ENCODE results near the gene TNFSF10.

TNFSF10 gene

GRCh38 chr3:172516318-172517214, 6.7 kb downstream of the TNFSF10 start:
- H2AFZ ChIP-seq (ENCODE audit: low read depth, low read length), result no peak overlapping the region; the same call in 1 of the 2 replicates
- no peaks in the 10 kb centered on the region for H3K9me3 ChIP-seq (ENCODE audit: insufficient read depth, low read length)
- no peak for TF ChIP-seq EZH2phosphoT487 (IDR thresholded peaks at IDR 0.05; ENCODE audit: low read depth)
- no peak for TF ChIP-seq CTCF (IDR thresholded peaks at IDR 0.05; ENCODE audit: low read depth, low read length)
- no peak overlapping the region for H3K27ac ChIP-seq (ENCODE audit: low read length)
- peaks cover 26% of the 10 kb centered on the region for H3K4me1 ChIP-seq (ENCODE audit: low read length)
- H4K20me1 ChIP-seq (ENCODE audit: insufficient read depth, low read length), result no peaks in the 10 kb centered on the region
- no peaks in the 10 kb centered on the region for H3K79me2 ChIP-seq (ENCODE audit: low read length)
- no peak overlapping the region for H3K9ac ChIP-seq (ENCODE audit: low read length)
- no peak overlapping the region for H3K4me3 ChIP-seq (ENCODE audit: low read length)
- H3K4me2 ChIP-seq (ENCODE audit: low read length), result no peak overlapping the region
- H3K27me3 ChIP-seq (ENCODE audit: low read depth, low read length), result no peaks in the 10 kb centered on the region
- H3K36me3 ChIP-seq (replicated peaks; ENCODE audit: low read depth, low read length), result no peaks in the 10 kb centered on the region

GRCh38 chr3:172515130-172515918, 7.9 kb downstream of the TNFSF10 start:
- no peak for TF ChIP-seq CTCF (IDR thresholded peaks at IDR 0.05; ENCODE audit: low read depth, low read length)
- no peak for TF ChIP-seq EZH2phosphoT487 (IDR thresholded peaks at IDR 0.05; ENCODE audit: low read depth)
- Histone ChIP-seq H2AFZ (ENCODE audit: low read depth, low read length) (no peak overlapping the region), H3K27ac (ENCODE audit: low read length) (no peak overlapping the region), H3K27me3 (ENCODE audit: low read depth, low read length) (no peaks in the 10 kb centered on the region), H3K4me1 (ENCODE audit: low read length) (peaks cover 26% of the 10 kb centered on the region), H4K20me1 (ENCODE audit: insufficient read depth, low read length) (no peaks in the 10 kb centered on the region), H3K4me3 (ENCODE audit: low read length) (no peak overlapping the region), H3K4me2 (ENCODE audit: low read length) (no peak overlapping the region), H3K9me3 (ENCODE audit: insufficient read depth, low read length) (no peaks in the 10 kb centered on the region), H3K79me2 (ENCODE audit: low read length) (no peaks in the 10 kb centered on the region), H3K36me3 (replicated peaks; ENCODE audit: low read depth, low read length) (no peaks in the 10 kb centered on the region), H3K9ac (ENCODE audit: low read length) (no peak overlapping the region)

GRCh38 chr3:172514678-172515077, 8.6 kb downstream of the TNFSF10 start:
- peaks cover 26% of the 10 kb centered on the region for H3K4me1 ChIP-seq (ENCODE audit: low read length)
- no peak overlapping the region for H3K4me3 ChIP-seq (ENCODE audit: low read length)
- H3K36me3 ChIP-seq (replicated peaks; ENCODE audit: low read depth, low read length), result no peaks in the 10 kb centered on the region
- no peaks in the 10 kb centered on the region for H3K9me3 ChIP-seq (ENCODE audit: insufficient read depth, low read length)
- no peak overlapping the region for H3K9ac ChIP-seq (ENCODE audit: low read length)
- H2AFZ ChIP-seq (ENCODE audit: low read depth, low read length), result no peak overlapping the region
- TF ChIP-seq CTCF (IDR thresholded peaks at IDR 0.05; ENCODE audit: low read depth, low read length), result no peak
- TF ChIP-seq EZH2phosphoT487 (IDR thresholded peaks at IDR 0.05; ENCODE audit: low read depth), result no peak
- no peak overlapping the region for H3K4me2 ChIP-seq (ENCODE audit: low read length)
- no peaks in the 10 kb centered on the region for H3K27me3 ChIP-seq (ENCODE audit: low read depth, low read length)
- no peak overlapping the region for H3K27ac ChIP-seq (ENCODE audit: low read length)
- H3K79me2 ChIP-seq (ENCODE audit: low read length), result no peaks in the 10 kb centered on the region
- H4K20me1 ChIP-seq (ENCODE audit: insufficient read depth, low read length), result no peaks in the 10 kb centered on the region

- Histone ChIP-seq H3K79me2 (ENCODE audit: low read length) (no peaks in the 10 kb centered on the region), H3K4me3 (ENCODE audit: low read length) (no peak overlapping the region), H3K27ac (ENCODE audit: low read length) (no peak overlapping the region), H3K9ac (ENCODE audit: low read length) (no peak overlapping the region), H3K27me3 (ENCODE audit: low read depth, low read length) (no peaks in the 10 kb centered on the region), H3K4me2 (ENCODE audit: low read length) (peak overlapping the region; percentile 71), H3K36me3 (replicated peaks; ENCODE audit: low read depth, low read length) (no peaks in the 10 kb centered on the region), H3K4me1 (ENCODE audit: low read length) (peaks cover 26% of the 10 kb centered on the region), H4K20me1 (ENCODE audit: insufficient read depth, low read length) (no peaks in the 10 kb centered on the region), H2AFZ (ENCODE audit: low read depth, low read length) (no peak overlapping the region), H3K9me3 (ENCODE audit: insufficient read depth, low read length) (no peaks in the 10 kb centered on the region)
- TF ChIP-seq EZH2phosphoT487 (IDR thresholded peaks at IDR 0.05; ENCODE audit: low read depth), result no peak
- TF ChIP-seq CTCF (IDR thresholded peaks at IDR 0.05; ENCODE audit: low read depth, low read length), result no peak
Measured at GRCh38 chr3:172513488-172513887, 9.7 kb downstream of the TNFSF10 start.
